K562 (cell line): ENCODE data around the gene GAL3ST1. TPM values are rescaled to one million over a fixed set of nuclear protein-coding genes. Genes with fewer than 3 reads are reported as not detected.

Experiments
- ATAC-seq: fragments of 200-7000 bp; cut with Tn5 transposase; 3 replicates; pipeline ENCODE4 v1.9.1; 2020; ENCODE audit warnings: moderate library complexity
- BruUV-seq: library from RNA; stranded (reverse); fragments of 400-500 nt; replicated peaks from 2 replicates; lab custom pipeline; 2021; lab: Mats Ljungman, UMichigan
- CTCF ChIA-PET: fragments of 300-600 bp; formaldehyde crosslinking; extraction: SDS; loops from one replicate; lab custom pipeline; 2021; ENCODE audit warnings: low intra/inter-chr PET ratio; lab: Yijun Ruan, JAX
- POLR2A ChIA-PET: fragments of 300-600, 350-650 bp; sonication (Branson Sonifier 250); formaldehyde crosslinking; extraction: SDS; loops from one replicate; lab custom pipeline; 2021; ENCODE audit warnings: antibody characterized with exemption, inconsistent platforms; lab: Yijun Ruan, JAX
- DNase-seq, 4 experiments: peaks; one replicate each; pipeline versions ENCODE4 v3.0.0 to v3.0.0-alpha.2; 2011 to 2018; ENCODE audit warnings: low spot score in 3 of 4, mixed read lengths in 3 of 4; ENCODE audit errors: extremely low read depth in 1 of 4
- FAIRE-seq: peaks from 2 replicates; lab custom pipeline; 2011; peaks lifted over from hg19 to GRCh38; lab: Jason Lieb, UNC
- H2AFZ ChIP-seq: 2 replicates; pipeline ENCODE4 v1.6.0; 2011; ENCODE audit warnings: low read depth, low read length, control low read depth, inconsistent platforms
- H3K27ac ChIP-seq: fragments of 200-600 bp; 3 replicates; pipeline ENCODE4 v1.8.0; 2011; ENCODE audit warnings: low read depth, mild to moderate bottlenecking, control low read depth, inconsistent platforms, low read length, moderate library complexity, mixed read lengths; ENCODE audit errors: extremely low read depth
- H3K27me3 ChIP-seq, 2 experiments: fragments of 300-600 bp in 1 of 2; 2 replicates in 1 of 2; 3 replicates in 1 of 2; pipeline versions ENCODE4 v1.6.0 to v1.8.0; 2011; ENCODE audit warnings: inconsistent platforms in 2 of 2, low read length in 2 of 2, mild to moderate bottlenecking in 1 of 2, mixed read lengths in 1 of 2, moderate library complexity in 1 of 2; ENCODE audit not compliant: control insufficient read depth in 2 of 2, insufficient read depth in 2 of 2
- H3K36me3 ChIP-seq: fragments of 300-600 bp; 3 replicates; pipeline ENCODE4 v1.8.0; 2011; ENCODE audit warnings: mild to moderate bottlenecking, low read length, inconsistent platforms; ENCODE audit not compliant: control insufficient read depth, insufficient read depth
- H3K4me1 ChIP-seq, 2 experiments: fragments of 200-600 bp in 1 of 2; replicated peaks in 1 of 2; 2 replicates in 1 of 2; 3 replicates in 1 of 2; pipeline versions ENCODE4 v1.5.1 to v1.8.0; 2011; ENCODE audit warnings: inconsistent platforms in 2 of 2, low read length in 2 of 2, mild to moderate bottlenecking in 1 of 2, mixed read lengths in 1 of 2, moderate library complexity in 1 of 2; ENCODE audit not compliant: control insufficient read depth in 2 of 2, insufficient read depth in 2 of 2
- H3K4me2 ChIP-seq: 2 replicates; pipeline ENCODE4 v1.6.1; 2011; ENCODE audit warnings: low read length, control low read depth, inconsistent platforms, mixed read lengths; ENCODE audit not compliant: insufficient read depth
- H3K4me3 ChIP-seq: fragments of 200-600 bp; sonication (generic), shearing (Covaris generic); 2 replicates; pipeline ENCODE4 v1.5.1; 2016; ENCODE audit warnings: control low read depth, inconsistent platforms
- H3K79me2 ChIP-seq: fragments of 200-600 bp; 3 replicates; pipeline ENCODE4 v1.8.0; 2011; ENCODE audit warnings: low read length, inconsistent platforms; ENCODE audit not compliant: control insufficient read depth, insufficient read depth
- H3K9ac ChIP-seq, 2 experiments: 2 replicates each; pipeline versions ENCODE4 v1.6.0 to v1.6.1; 2011; ENCODE audit warnings: low read depth in 2 of 2, low read length in 2 of 2, control low read depth in 1 of 2, inconsistent platforms in 1 of 2, mild to moderate bottlenecking in 1 of 2, mixed read lengths in 1 of 2; ENCODE audit not compliant: insufficient read depth in 1 of 2
- H3K9me1 ChIP-seq: one replicate; pipeline ENCODE4 v1.6.0; 2011; ENCODE audit warnings: inconsistent platforms, mild to moderate bottlenecking, low read length, moderate library complexity; ENCODE audit not compliant: control insufficient read depth, insufficient read depth
- H3K9me3 ChIP-seq: replicated peaks from 2 replicates; pipeline ENCODE4 v1.5.1; 2011; ENCODE audit warnings: low read depth, low read length, inconsistent platforms; ENCODE audit not compliant: control insufficient read depth, insufficient read depth
- H4K20me1 ChIP-seq: replicated peaks from 2 replicates; pipeline ENCODE4 v1.6.1; 2011; ENCODE audit warnings: low read length, inconsistent platforms, mixed read lengths; ENCODE audit not compliant: control insufficient read depth, insufficient read depth
- GABPB1 ChIP-seq: sonication (generic); formaldehyde crosslinking; IDR thresholded peaks from 2 replicates; pipeline ENCODE4 v1.8.0; 2022; ENCODE audit warnings: mild to moderate bottlenecking, missing genetic modification reagents
- NR4A1 ChIP-seq, 2 experiments: fragments of 250-450 bp in 1 of 2; fragments of 450-650 bp in 1 of 2; sonication (Bioruptor Pico) in 1 of 2; IDR thresholded peaks; 2 replicates each; pipeline versions ENCODE4 v1.4.0 to v1.6.1; 2016 to 2020; ENCODE audit warnings: mild to moderate bottlenecking in 2 of 2, missing compliant biosample characterization in 1 of 2, missing genetic modification characterization in 1 of 2, moderate library complexity in 1 of 2
- RFX1 ChIP-seq: fragments of 450-650 bp; IDR thresholded peaks from 2 replicates; pipeline ENCODE4 v1.6.1; 2016; ENCODE audit warnings: mild to moderate bottlenecking, moderate library complexity
- ZNF24 ChIP-seq: fragments of 450-650 bp; IDR thresholded peaks from 2 replicates; pipeline ENCODE4 v1.6.1; 2016
- WGBS: fragments of 100-300 bp; shearing (Covaris generic); methylation state at CpG from one replicate; pipeline ENCODE4 v1.1.6; 2016; ENCODE audit warnings: low coverage, mixed read lengths; ENCODE audit not compliant: insufficient coverage; ENCODE audit errors: missing lambda C conversion rate; 5-methylcytosine and 5-hydroxymethylcytosine counted together
- in situ Hi-C: fragments of 300-500 bp; cut with MboI; formaldehyde crosslinking; loops from 4 replicates; pipeline ENCODE4 v1.15.0; 2018; ENCODE audit warnings: inconsistent platforms, mixed read lengths
- intact Hi-C: fragments of 100-400 bp; cut with micrococcal nuclease; formaldehyde crosslinking; loops from 2 replicates; pipeline ENCODE4 v1.14.2; 2022
- polyA plus RNA-seq, 8 experiments: library from polyadenylated mRNA; depleted of rRNA in 4 of 8; stranded (reverse) in 5 of 8; unstranded in 3 of 8; fragments of >200 nt; fragmentation: Nextera tagmentation in 2 of 8; fragmentation: Illumina TruSeq in 1 of 8; extraction: Ambion mirVana in 2 of 8; extraction: Trizol in 1 of 8; gene quantifications; 2 replicates each; pipeline versions ENCODE4 v1.2.1 to v1.2.3, GENCODE V29; 2011 to 2014; ENCODE audit warnings: inconsistent platforms in 1 of 8, missing spikeins in 1 of 8
- total RNA-seq, 7 experiments: library from RNA; depleted of rRNA in 6 of 7; stranded (reverse); fragments of >200 nt in 6 of 7; fragmentation: Illumina TruSeq in 2 of 7; extraction: Trizol in 2 of 7; gene quantifications; 2 replicates each; pipeline versions ENCODE4 v1.2.1 to v1.2.3, GENCODE V29; 2011 to 2021; ENCODE audit warnings: low replicate concordance in 1 of 7
- TF ChIP-seq, protein P1 (sequence below): fragments of 450-650 bp; conservative IDR thresholded peaks from 2 replicates; pipeline ENCODE4 v1.6.1; 2016; ENCODE audit warnings: missing genetic modification characterization, low read depth, mild to moderate bottlenecking, control low read depth, missing compliant biosample characterization

GAL3ST1 gene
- total and polyA plus RNA-seq, 9 of the 15 experiments (the other 6 are each of a cell fraction or from before 2014, with no cell fraction given), result 0.03 to 1.9 (median 0.33) TPM; not detected in 1

DNA sequence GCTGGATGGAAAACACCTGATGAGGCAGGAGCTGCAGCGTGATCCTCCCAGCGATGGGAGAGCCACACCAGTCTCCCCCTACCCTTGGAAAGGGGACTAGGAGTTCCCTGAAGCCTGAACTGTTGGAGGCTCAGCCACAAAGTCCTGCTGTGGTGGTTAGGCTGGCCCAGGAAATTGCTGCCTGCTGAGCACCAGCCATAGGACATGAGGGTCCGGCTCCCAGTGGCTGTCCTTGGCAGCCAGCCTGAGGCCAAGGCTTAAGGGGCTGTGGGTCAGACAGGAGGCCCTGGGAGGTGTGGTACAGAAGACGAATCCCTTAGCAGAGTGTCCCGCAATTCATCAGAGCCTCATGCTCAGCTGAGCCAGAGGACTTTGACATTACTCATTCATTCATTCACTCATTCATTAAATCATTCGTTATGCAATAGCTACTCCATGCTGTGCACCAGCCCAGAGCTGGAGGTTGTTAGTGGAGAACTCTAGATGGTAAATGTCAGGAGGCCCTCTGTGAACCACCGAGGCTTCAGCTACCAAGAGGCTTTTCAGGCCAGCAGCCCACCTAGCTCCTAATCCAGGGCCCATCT is 54.5 kb downstream of the GAL3ST1 start:
- in situ Hi-C loops (no loop called here), intact Hi-C loops (no loop called here)
- POLR2A ChIA-PET, result interaction anchor here (0.6 kb wide), 1 partner anchor 149 kb away, joined by 4 read pairs; no protein-coding TSS in a partner anchor
- Histone ChIP-seq H3K27ac (no peak overlapping the region), H3K9ac (no peak overlapping the region), H3K27me3 (no peaks in the 10 kb centered on the region), H3K4me3 (no peak overlapping the region), H2AFZ (no peak overlapping the region), H3K4me1 (peaks cover 0 to 7% of the 10 kb centered on the region in 2 experiments; a peak in 3 of 5 replicates), H3K36me3 (no peaks in the 10 kb centered on the region), H3K9me3 (no peaks in the 10 kb centered on the region), H3K79me2 (no peaks in the 10 kb centered on the region), H3K9me1 (no peaks in the 10 kb centered on the region), H4K20me1 (no peaks in the 10 kb centered on the region), H3K4me2 (no peak overlapping the region)
- CTCF ChIA-PET, result no interaction called here
- WGBS, result 41% methylated on average over 6 of the region's 7 CpGs
- ATAC-seq, result no peak
- FAIRE-seq, result no peak
- no TSS peak for BruUV-seq
- TF ChIP-seq GABPB1 (CRISPR knock-in tag) (no peak), ZNF24 (peak; percentile 87)
- DNase-seq, result no peak

DNA sequence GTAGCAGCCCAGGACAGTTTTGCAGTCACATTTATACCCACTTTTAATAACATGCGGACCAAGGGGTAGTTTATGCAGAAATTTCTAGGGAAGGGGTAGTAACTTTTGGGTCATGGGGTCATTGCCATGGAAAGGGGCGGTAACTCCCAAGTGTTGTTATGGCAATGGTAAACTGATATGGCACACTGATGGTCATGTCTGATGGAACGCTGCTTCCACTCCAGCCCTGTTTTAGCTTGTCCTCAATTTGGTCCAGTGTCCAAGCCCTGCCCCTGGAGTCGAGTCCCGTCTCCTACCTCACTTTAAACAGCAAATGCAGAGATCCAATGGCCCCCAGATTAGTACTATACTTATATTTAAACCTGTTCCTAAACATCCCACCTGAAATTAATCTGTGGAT is 57.7 kb downstream of the GAL3ST1 start:
- H3K27ac ChIP-seq, result no peak overlapping the region
- TF ChIP-seq, protein P1, sequence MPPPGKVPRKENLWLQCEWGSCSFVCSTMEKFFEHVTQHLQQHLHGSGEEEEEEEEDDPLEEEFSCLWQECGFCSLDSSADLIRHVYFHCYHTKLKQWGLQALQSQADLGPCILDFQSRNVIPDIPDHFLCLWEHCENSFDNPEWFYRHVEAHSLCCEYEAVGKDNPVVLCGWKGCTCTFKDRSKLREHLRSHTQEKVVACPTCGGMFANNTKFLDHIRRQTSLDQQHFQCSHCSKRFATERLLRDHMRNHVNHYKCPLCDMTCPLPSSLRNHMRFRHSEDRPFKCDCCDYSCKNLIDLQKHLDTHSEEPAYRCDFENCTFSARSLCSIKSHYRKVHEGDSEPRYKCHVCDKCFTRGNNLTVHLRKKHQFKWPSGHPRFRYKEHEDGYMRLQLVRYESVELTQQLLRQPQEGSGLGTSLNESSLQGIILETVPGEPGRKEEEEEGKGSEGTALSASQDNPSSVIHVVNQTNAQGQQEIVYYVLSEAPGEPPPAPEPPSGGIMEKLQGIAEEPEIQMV (tag), result peak; percentile 62; the same call in 1 of the 2 replicates
- TF ChIP-seq NR4A1 (CRISPR knock-in tag; IDR thresholded peaks at IDR 0.05), result no peak
- no peak for TF ChIP-seq NR4A1 (tag; IDR thresholded peaks at IDR 0.05)
- peak; percentile 51; the same call in 1 of the 2 replicates for TF ChIP-seq RFX1
- no peaks in the 10 kb centered on the region for H4K20me1 ChIP-seq
- ChIA-PET POLR2A (interaction anchor here (0.8 to 1.0 kb wide), 2 partner anchors 11 to 29 kb away, joined by 3 to 4 read pairs; no protein-coding TSS in a partner anchor), CTCF (no interaction called here)
- H3K4me2 ChIP-seq, result no peak overlapping the region
- H3K9ac ChIP-seq, result no peak overlapping the region; a peak in 1 of 4 replicates
- DNase-seq, result no peak
- no peaks in the 10 kb centered on the region for H3K79me2 ChIP-seq
- intact Hi-C loops, result no loop called here
- H2AFZ ChIP-seq, result no peak overlapping the region
- WGBS, result 21% methylated on average over 5 of the region's 5 CpGs
- no TSS peak for BruUV-seq
- no peaks in the 10 kb centered on the region for H3K36me3 ChIP-seq
- no peak for FAIRE-seq
- no peaks in the 10 kb centered on the region; a peak in 2 of 5 replicates for H3K4me1 ChIP-seq
- no peaks in the 10 kb centered on the region for H3K9me1 ChIP-seq
- no peak overlapping the region for H3K4me3 ChIP-seq
- no peaks in the 10 kb centered on the region for H3K27me3 ChIP-seq
- no peak for ATAC-seq
- in situ Hi-C loops, result no loop called here
- no peaks in the 10 kb centered on the region for H3K9me3 ChIP-seq
